ENCODE measurements around the gene ZCCHC2. TPM values are rescaled to one million over a fixed set of nuclear protein-coding genes. Genes with fewer than 3 reads are reported as not detected.
A peak's percentile ranks its signal among the peaks of the same experiment; 100 is the strongest.

Gene ZCCHC2
- total and polyA plus RNA-seq, 2 of the 13 experiments (the other 11 are each of a cell fraction or from before 2014, with no cell fraction given), result 62.5 to 76.1 TPM

GRCh38 chr18:62522504-62523254 lies at the start of gene ZCCHC2 (continued):
- TF ChIP-seq, protein P1, sequence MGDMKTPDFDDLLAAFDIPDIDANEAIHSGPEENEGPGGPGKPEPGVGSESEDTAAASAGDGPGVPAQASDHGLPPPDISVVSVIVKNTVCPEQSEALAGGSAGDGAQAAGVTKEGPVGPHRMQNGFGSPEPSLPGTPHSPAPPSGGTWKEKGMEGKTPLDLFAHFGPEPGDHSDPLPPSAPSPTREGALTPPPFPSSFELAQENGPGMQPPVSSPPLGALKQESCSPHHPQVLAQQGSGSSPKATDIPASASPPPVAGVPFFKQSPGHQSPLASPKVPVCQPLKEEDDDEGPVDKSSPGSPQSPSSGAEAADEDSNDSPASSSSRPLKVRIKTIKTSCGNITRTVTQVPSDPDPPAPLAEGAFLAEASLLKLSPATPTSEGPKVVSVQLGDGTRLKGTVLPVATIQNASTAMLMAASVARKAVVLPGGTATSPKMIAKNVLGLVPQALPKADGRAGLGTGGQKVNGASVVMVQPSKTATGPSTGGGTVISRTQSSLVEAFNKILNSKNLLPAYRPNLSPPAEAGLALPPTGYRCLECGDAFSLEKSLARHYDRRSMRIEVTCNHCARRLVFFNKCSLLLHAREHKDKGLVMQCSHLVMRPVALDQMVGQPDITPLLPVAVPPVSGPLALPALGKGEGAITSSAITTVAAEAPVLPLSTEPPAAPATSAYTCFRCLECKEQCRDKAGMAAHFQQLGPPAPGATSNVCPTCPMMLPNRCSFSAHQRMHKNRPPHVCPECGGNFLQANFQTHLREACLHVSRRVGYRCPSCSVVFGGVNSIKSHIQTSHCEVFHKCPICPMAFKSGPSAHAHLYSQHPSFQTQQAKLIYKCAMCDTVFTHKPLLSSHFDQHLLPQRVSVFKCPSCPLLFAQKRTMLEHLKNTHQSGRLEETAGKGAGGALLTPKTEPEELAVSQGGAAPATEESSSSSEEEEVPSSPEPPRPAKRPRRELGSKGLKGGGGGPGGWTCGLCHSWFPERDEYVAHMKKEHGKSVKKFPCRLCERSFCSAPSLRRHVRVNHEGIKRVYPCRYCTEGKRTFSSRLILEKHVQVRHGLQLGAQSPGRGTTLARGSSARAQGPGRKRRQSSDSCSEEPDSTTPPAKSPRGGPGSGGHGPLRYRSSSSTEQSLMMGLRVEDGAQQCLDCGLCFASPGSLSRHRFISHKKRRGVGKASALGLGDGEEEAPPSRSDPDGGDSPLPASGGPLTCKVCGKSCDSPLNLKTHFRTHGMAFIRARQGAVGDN (CRISPR knock-in tag; IDR thresholded peaks at IDR 0.05), result peak; percentile 95
- TF ChIP-seq ZNF124 (CRISPR knock-in tag; IDR thresholded peaks at IDR 0.05) (no peak), ZNF891 (CRISPR knock-in tag; IDR thresholded peaks at IDR 0.05) (peak; percentile 95), NR2C2 (CRISPR knock-in tag; IDR thresholded peaks at IDR 0.05; ENCODE audit: borderline replicate concordance) (peak; percentile 11), HMG20A (CRISPR knock-in tag; IDR thresholded peaks at IDR 0.05; ENCODE audit: borderline replicate concordance) (peak; percentile 30; the same call in 1 of the 2 replicates), ZNF20 (CRISPR knock-in tag; IDR thresholded peaks at IDR 0.05) (peak; percentile 76), ZNF850 (CRISPR knock-in tag; conservative IDR thresholded peaks at IDR 0.05) (no peak), ZBTB7B (CRISPR knock-in tag; IDR thresholded peaks at IDR 0.05) (peak; percentile 85), SP4 (CRISPR knock-in tag; IDR thresholded peaks at IDR 0.05) (peak; percentile 100), NPAS2 (CRISPR knock-in tag; IDR thresholded peaks at IDR 0.05; ENCODE audit: borderline replicate concordance) (no peak), XRCC5 (optimal IDR thresholded peaks at IDR 0.05; ENCODE audit: low read length) (peak; percentile 94), ZNF563 (CRISPR knock-in tag; IDR thresholded peaks at IDR 0.05) (peak; percentile 86), ZNF10 (CRISPR knock-in tag; IDR thresholded peaks at IDR 0.05; ENCODE audit: borderline replicate concordance, low read depth) (no peak), ZNF143 (CRISPR knock-in tag; IDR thresholded peaks at IDR 0.05) (peak; percentile 54; the same call in 1 of the 2 replicates), ATF4 (CRISPR knock-in tag; IDR thresholded peaks at IDR 0.05) (peak in 1 of 2 experiments; percentile 67; a peak in 1 of 4 replicates), CHCHD3 (CRISPR knock-in tag; IDR thresholded peaks at IDR 0.05) (no peak), ZNF224 (CRISPR knock-in tag; IDR thresholded peaks at IDR 0.05) (peak; percentile 92; the same call in 1 of the 2 replicates), SRSF4 (IDR thresholded peaks at IDR 0.05; ENCODE audit: low read depth, low read length, poor library complexity, severe bottlenecking) (no peak), ZNF749 (CRISPR knock-in tag; IDR thresholded peaks at IDR 0.05; ENCODE audit: borderline replicate concordance) (peak; percentile 96), HIVEP1 (CRISPR knock-in tag; IDR thresholded peaks at IDR 0.05) (peak; percentile 93), MYC (CRISPR knock-in tag; IDR thresholded peaks at IDR 0.05; ENCODE audit: borderline replicate concordance) (peak; percentile 91; the same call in 1 of the 2 replicates)
- TF ChIP-seq, protein P2, sequence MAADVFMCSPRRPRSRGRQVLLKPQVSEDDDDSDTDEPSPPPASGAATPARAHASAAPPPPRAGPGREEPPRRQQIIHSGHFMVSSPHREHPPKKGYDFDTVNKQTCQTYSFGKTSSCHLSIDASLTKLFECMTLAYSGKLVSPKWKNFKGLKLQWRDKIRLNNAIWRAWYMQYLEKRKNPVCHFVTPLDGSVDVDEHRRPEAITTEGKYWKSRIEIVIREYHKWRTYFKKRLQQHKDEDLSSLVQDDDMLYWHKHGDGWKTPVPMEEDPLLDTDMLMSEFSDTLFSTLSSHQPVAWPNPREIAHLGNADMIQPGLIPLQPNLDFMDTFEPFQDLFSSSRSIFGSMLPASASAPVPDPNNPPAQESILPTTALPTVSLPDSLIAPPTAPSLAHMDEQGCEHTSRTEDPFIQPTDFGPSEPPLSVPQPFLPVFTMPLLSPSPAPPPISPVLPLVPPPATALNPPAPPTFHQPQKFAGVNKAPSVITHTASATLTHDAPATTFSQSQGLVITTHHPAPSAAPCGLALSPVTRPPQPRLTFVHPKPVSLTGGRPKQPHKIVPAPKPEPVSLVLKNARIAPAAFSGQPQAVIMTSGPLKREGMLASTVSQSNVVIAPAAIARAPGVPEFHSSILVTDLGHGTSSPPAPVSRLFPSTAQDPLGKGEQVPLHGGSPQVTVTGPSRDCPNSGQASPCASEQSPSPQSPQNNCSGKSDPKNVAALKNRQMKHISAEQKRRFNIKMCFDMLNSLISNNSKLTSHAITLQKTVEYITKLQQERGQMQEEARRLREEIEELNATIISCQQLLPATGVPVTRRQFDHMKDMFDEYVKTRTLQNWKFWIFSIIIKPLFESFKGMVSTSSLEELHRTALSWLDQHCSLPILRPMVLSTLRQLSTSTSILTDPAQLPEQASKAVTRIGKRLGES (CRISPR knock-in tag; IDR thresholded peaks at IDR 0.05; ENCODE audit: borderline replicate concordance), result 0 out of 2 replicates have a peak, but pooled peaks have one; percentile 63
